Smooth muscle cell (in vitro differentiated cells): ENCODE measurements around the gene MPZL2. TPM values are rescaled to one million over a fixed set of nuclear protein-coding genes. Genes with fewer than 3 reads are reported as not detected.

Experiments used
- DNase-seq: peaks from one replicate; lab custom pipeline; 2025; ENCODE audit not compliant: unreplicated experiment; lab: John Stamatoyannopoulos, UW
- H2AFZ ChIP-seq: fragments of 200-600 bp; sonication (generic); 2 replicates; pipeline ENCODE4 v1.6.0; 2016; ENCODE audit warnings: antibody characterized with exemption, low read depth, mild to moderate bottlenecking
- H3F3A ChIP-seq: fragments of 200-600 bp; sonication (generic); 2 replicates; pipeline ENCODE4 v1.6.0; 2017; ENCODE audit warnings: antibody characterized with exemption, low read depth
- H3K27ac ChIP-seq: fragments of 200-600 bp; sonication (generic); 2 replicates; pipeline ENCODE4 v1.5.1; 2016; ENCODE audit warnings: low read depth, mild to moderate bottlenecking
- H3K27me3 ChIP-seq: fragments of 200-600 bp; sonication (generic); 2 replicates; pipeline ENCODE4 v1.6.1; 2016; ENCODE audit warnings: low read depth, mild to moderate bottlenecking
- H3K36me3 ChIP-seq: fragments of 200-600 bp; sonication (generic); 2 replicates; pipeline ENCODE4 v1.5.1; 2016; ENCODE audit warnings: low read depth
- H3K4me1 ChIP-seq: fragments of 200-600 bp; sonication (generic); 2 replicates; pipeline ENCODE4 v1.5.1; 2016; ENCODE audit warnings: low read depth
- H3K4me2 ChIP-seq: fragments of 200-600 bp; sonication (generic); 2 replicates; pipeline ENCODE4 v1.6.0; 2016; ENCODE audit warnings: mild to moderate bottlenecking
- H3K4me3 ChIP-seq: fragments of 200-600 bp; sonication (generic); 2 replicates; pipeline ENCODE4 v1.5.1; 2016; ENCODE audit warnings: mild to moderate bottlenecking
- H3K79me2 ChIP-seq: fragments of 200-600 bp; sonication (generic); 2 replicates; pipeline ENCODE4 v1.6.0; 2016; ENCODE audit warnings: low read depth, mild to moderate bottlenecking
- H3K9ac ChIP-seq: fragments of 200-600 bp; sonication (generic); 2 replicates; pipeline ENCODE4 v1.6.0; 2016; ENCODE audit warnings: low read depth
- H3K9me3 ChIP-seq: fragments of 200-600 bp; sonication (generic); replicated peaks from 2 replicates; pipeline ENCODE4 v1.5.1; 2016; ENCODE audit warnings: low read depth
- H4K20me1 ChIP-seq: fragments of 200-600 bp; sonication (generic); 2 replicates; pipeline ENCODE4 v1.6.0; 2016; ENCODE audit warnings: low read depth
- CTCF ChIP-seq: fragments of 200-600 bp; sonication (generic); IDR thresholded peaks from 2 replicates; pipeline ENCODE4 v1.5.1; 2017; ENCODE audit warnings: borderline replicate concordance, mild to moderate bottlenecking, antibody characterized with exemption; ENCODE audit not compliant: insufficient read depth, poor library complexity, severe bottlenecking
- WGBS: methylation state at CpG from one replicate; pipeline ENCODE4 v1.1.7; 2016; ENCODE audit warnings: low lambda C conversion rate; 5-methylcytosine and 5-hydroxymethylcytosine counted together
- polyA plus RNA-seq: library from polyadenylated mRNA; unstranded; fragments of >200 nt; fragmentation: Nextera tagmentation; extraction: Ambion mirVana; gene quantifications from 2 replicates; pipeline ENCODE4 v1.2.1, GENCODE V29; 2016
- total RNA-seq: library from RNA; depleted of rRNA; stranded (reverse); fragments of >200 nt; gene quantifications from 2 replicates; pipeline ENCODE4 v1.2.3, GENCODE V29; 2014

The MPZL2 gene
- total and polyA plus RNA-seq, 2 experiments from 2014 or later = 5.5 to 53.9 TPM

GRCh38 chr11:118251858-118252652 lies 12.0 kb downstream of the MPZL2 start, which contains the start of gene MPZL3:
MPZL3 (minus strand) TSS chr11:118252365; CDS start chr11:118252294, 71 bp downstream.
- Histone ChIP-seq H3K4me1 (peaks cover 6% of the 10 kb centered on the region), H2AFZ (peak within 1 kb of the TSS; percentile 92), H3F3A (no peaks in the 10 kb centered on the region), H4K20me1 (no peaks in the 10 kb centered on the region), H3K79me2 (no peaks in the 10 kb centered on the region), H3K9ac (peak within 1 kb of the TSS; percentile 85), H3K9me3 (no peaks in the 10 kb centered on the region), H3K36me3 (no peaks in the 10 kb centered on the region), H3K4me2 (peak within 1 kb of the TSS; percentile 87), H3K4me3 (peak within 1 kb of the TSS; percentile 79), H3K27me3 (peaks cover 64% of the 10 kb centered on the region), H3K27ac (peak within 1 kb of the TSS; percentile 83)
- TF ChIP-seq CTCF = no peak
- no peak for DNase-seq
- 8% methylated on average over 33 of the region's 33 CpGs for WGBS

- WGBS = 85% methylated on average over 1 of the region's 1 CpG
- Histone ChIP-seq H3K36me3 (no peaks in the 10 kb centered on the region), H3K9me3 (no peaks in the 10 kb centered on the region), H3K4me2 (no peak overlapping the region), H3K9ac (no peak overlapping the region), H3F3A (no peaks in the 10 kb centered on the region), H4K20me1 (no peaks in the 10 kb centered on the region), H3K27me3 (peaks cover 66% of the 10 kb centered on the region), H3K4me3 (no peak overlapping the region), H3K27ac (no peak overlapping the region), H3K4me1 (no peaks in the 10 kb centered on the region), H2AFZ (no peak overlapping the region), H3K79me2 (no peaks in the 10 kb centered on the region)
- TF ChIP-seq CTCF = no peak
- no peak for DNase-seq
Measured at GRCh38 chr11:118247041-118247440, 17.1 kb downstream of the MPZL2 start.

- no peak overlapping the region for H3K9ac ChIP-seq
- H2AFZ ChIP-seq = no peak overlapping the region
- no peaks in the 10 kb centered on the region for H3F3A ChIP-seq
- no peaks in the 10 kb centered on the region for H4K20me1 ChIP-seq
- no peak overlapping the region for H3K4me2 ChIP-seq
- 92% methylated on average over 3 of the region's 3 CpGs for WGBS
- H3K27ac ChIP-seq = no peak overlapping the region
- H3K27me3 ChIP-seq = peaks cover 69% of the 10 kb centered on the region
- no peaks in the 10 kb centered on the region for H3K36me3 ChIP-seq
- H3K4me3 ChIP-seq = no peak overlapping the region
- DNase-seq = no peak
- H3K79me2 ChIP-seq = no peaks in the 10 kb centered on the region
- no peaks in the 10 kb centered on the region for H3K4me1 ChIP-seq
- no peak for TF ChIP-seq CTCF
- H3K9me3 ChIP-seq = no peaks in the 10 kb centered on the region
Measured at GRCh38 chr11:118245936-118246562, 18.0 kb downstream of the MPZL2 start.
